ENCODE data around the gene DMWD. TPM values are rescaled to one million over a fixed set of nuclear protein-coding genes. Genes with fewer than 3 reads are reported as not detected.

Gene DMWD, protein sequence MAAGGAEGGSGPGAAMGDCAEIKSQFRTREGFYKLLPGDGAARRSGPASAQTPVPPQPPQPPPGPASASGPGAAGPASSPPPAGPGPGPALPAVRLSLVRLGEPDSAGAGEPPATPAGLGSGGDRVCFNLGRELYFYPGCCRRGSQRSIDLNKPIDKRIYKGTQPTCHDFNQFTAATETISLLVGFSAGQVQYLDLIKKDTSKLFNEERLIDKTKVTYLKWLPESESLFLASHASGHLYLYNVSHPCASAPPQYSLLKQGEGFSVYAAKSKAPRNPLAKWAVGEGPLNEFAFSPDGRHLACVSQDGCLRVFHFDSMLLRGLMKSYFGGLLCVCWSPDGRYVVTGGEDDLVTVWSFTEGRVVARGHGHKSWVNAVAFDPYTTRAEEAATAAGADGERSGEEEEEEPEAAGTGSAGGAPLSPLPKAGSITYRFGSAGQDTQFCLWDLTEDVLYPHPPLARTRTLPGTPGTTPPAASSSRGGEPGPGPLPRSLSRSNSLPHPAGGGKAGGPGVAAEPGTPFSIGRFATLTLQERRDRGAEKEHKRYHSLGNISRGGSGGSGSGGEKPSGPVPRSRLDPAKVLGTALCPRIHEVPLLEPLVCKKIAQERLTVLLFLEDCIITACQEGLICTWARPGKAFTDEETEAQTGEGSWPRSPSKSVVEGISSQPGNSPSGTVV
- 60.2 and 62.3 TPM in 2 replicates for total RNA-seq
- 59.1 TPM for polyA plus RNA-seq (2012)

DNA sequence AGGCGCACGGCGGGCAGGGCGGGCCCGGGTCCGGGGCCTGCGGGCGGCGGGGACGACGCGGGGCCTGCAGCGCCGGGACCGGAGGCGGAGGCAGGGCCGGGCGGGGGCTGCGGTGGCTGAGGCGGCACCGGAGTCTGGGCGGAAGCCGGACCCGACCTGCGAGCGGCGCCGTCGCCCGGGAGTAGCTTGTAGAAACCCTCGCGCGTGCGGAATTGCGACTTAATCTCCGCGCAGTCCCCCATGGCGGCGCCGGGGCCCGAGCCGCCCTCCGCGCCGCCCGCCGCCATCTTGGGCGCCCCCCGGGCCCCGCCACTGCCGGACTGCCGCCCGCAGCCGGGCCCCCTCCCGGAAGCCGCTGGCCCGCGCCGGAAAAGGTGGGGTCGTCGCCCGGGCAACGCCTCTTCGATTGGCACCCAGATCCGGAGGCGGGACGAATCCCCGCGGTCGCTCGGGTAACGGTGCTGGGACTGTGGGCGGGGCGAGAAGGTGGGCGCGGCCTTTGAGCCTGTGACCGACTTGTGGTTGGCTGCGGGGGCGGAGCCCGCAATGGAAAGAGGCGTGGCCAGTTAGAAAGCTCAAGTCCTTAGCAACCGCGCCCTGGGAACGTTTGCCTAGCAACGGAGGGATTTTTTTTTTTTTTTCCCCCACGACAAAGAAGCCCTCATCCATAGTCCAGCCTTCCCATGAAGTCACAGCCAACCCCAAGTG lies at the start of gene DMWD:
Gene DMWD (minus strand): TSS at position 376 of the 708 bp plus-strand sequence. CDS start 89 bp downstream, at position 287.
- peak; percentile 99 for DNase-seq (ENCODE audit: low read depth)

DNA sequence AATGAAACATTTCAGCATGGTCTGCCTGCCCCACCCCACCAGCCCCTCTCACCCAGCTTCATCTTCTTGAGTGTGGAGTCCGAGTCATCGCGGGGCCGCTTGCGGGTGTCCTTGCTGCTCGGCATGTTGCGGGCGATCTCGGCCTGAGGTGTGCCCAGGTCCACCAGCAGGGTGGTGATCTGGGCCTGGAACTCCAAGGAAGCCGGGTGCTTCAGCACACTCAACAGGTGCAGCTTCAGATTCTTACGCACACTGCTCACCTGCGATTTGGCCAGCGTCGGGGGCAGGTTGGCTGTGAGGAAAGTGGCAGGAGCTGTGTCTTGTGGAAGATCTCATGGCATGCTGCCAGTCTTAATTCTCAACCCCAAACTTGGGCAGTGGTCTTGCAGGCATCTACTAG lies 49.6 kb upstream of the DMWD start:
- DNase-seq (ENCODE audit: low read depth), result no peak

DNA sequence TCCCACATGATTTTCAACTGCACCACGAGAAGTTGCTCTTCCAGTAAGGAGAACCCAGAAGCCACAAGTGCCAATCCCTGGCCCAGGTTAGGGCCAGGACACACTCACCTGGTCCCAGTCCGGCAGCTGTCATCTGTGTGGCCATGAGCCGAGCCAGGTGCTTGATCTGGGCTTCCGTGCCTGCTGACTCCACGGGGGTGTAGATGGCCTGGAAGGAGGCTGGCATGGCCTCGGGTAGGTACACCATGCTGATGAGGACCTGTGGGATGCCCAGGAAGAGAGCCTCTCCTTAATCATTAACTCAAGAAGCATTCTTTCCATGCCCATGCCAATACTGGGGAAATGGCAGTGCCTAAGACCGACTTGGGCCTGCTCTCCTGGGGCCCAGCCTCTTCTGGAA lies 42.3 kb upstream of the DMWD start:
- no peak for DNase-seq (ENCODE audit: low read depth)

DNA sequence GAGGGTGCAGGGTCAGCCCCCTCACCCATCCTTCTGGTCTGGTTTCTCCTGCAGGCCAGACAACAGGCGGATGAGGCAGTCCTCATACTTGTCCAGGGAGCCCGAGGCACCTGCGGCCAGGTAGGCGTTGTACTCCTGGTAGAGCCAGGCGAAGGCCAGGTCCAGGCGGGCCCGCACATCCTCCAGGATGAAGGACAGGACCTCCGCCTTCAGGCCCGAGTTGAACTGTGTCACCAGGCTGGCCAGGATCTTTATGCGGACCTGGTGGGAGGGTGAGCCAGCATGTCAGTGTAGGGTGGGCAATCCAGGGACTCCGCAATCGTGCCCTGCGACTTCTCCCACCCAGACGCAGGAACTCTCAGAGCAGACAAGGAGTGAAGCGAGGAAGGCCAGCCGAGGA lies 36.3 kb upstream of the DMWD start:
- no peak for DNase-seq (ENCODE audit: low read depth)

DNA sequence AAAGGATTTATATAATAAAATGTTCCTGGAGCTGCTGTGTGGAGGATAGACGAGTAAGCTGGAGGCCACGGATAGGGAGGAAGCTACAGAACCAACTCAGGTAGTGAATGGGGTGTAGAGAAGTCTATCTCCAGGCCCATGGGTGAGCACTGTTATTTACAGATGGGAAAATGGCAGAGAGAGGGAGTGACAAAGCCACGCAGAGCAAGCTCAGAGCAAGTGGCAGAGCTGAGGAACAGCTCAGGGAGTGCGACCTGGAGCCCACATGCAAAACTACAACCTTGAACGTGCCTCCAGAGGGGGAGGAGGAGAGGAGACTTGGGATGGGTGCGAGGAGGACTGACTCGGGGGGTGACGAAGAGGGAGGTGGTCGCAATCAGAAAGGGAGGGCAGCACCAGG lies 35.9 kb upstream of the DMWD start:
- DNase-seq (ENCODE audit: low read depth), result no peak

DNA sequence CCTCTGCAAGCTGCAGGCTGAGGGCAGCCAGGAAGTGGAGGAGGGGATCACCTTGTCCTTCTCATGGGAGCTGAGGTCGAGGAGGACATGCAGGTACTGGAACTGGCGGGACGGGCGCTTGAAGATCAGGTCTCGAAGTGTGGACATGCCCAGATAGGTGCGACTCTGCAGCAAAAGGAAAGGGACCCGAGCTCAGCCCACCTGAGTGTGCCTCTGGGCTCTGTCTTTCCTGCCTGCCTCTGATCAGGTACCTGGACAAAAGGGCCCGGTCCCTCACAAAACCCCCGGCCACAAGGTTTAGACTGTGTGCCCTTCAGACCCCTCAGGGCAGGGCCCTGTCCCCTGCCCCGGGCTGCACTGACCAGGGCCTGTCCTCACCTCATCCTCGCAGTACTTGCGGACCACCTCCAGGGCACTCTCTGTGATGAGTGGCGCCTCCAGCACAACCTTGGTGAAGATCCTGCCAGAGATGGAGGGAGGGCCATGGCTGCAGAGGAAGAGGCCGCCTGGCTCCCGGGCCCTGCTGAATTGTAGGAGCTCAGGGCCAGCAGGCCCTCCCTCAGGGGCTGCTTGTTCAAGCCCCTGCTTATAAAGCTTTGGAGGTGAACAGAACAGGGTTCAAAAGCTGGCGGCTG lies 34.9 kb upstream of the DMWD start:
- DNase-seq (ENCODE audit: low read depth), result no peak

DNA sequence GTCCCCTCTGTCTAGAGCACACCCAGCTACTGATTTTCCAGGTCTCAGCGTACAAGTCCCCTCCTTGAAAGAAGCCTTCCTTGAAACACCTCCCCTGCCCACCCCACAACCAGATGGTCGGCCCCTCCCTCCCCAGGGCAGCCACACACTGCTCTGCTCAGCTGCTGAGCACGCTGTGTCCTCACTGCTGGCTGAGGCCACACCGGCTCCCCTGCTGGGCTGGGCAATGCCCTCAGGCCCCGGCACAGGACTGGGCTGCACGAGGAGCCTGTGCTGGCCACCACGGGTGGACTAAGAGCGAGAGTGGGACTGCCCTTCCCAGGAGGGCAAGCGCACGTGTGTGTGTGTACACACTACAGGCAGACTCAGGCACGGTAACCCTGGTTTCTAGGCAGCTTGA lies 34.3 kb upstream of the DMWD start:
- peak; percentile 13 for DNase-seq (ENCODE audit: low read depth)

DNA sequence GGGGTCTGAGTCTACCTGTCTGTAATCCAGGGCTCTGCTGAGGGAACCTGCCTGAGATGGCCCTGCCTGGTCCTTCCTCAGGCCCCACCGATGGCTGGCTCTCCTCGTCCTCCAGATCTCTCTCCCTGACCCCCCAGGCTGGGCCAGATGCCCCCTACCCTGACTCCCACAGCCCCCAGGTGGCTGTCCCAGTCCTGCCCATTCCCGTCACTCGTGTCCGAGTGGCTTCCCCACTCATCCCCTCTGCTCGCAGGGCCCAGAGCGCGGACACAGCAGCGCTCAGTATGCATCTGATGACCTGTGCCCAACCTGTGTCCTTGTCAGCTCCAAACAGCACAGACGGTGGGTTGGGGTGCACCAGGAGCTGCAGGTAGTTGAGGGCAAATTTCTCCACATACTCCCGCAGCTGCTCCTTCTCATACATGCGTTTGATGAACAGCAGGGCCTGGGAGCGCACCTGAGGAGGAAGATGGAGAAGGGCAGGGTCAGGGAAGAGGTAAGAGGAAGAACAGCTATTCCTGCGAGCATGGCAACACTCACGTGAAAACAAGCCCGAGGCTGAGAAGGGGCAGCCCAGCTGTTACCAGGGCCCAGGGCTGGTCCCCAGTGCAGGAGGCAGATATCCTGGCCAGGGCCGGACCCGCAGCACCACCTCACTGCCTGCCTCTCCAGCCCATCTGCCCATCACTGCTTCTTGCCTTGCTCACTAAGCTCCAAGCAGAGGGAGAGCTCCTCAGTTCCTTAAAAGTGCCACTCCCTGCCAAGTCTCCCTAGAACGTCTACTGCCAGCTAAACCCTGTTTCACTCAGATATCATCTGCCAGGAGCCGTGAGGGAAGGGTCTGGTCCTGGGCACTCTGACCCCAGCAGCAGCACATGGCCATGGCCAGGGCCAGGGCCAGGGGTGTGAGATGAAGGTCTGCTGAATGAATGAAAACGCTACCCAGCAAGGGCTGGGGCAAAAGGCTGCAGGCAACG lies 33.6 kb upstream of the DMWD start:
- no peak for DNase-seq (ENCODE audit: low read depth)

DNA sequence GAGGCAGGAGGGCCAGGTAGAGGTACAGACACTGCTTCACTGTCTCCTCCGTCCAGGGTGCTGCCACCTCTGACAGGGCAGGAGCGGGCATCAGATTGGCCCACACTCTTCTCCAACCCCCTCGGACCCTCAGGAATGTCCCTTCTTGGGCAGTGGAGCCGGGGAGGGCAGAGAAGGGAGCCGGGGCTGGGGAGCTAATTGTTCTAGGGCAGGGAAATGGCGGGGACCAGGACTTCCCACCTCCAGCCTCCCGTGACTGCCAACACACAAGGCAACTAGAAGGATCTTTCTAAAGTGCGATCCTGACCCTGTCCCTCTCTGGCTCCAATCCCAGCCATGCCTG lies 32.6 kb upstream of the DMWD start:
- DNase-seq (ENCODE audit: low read depth), result no peak

DNA sequence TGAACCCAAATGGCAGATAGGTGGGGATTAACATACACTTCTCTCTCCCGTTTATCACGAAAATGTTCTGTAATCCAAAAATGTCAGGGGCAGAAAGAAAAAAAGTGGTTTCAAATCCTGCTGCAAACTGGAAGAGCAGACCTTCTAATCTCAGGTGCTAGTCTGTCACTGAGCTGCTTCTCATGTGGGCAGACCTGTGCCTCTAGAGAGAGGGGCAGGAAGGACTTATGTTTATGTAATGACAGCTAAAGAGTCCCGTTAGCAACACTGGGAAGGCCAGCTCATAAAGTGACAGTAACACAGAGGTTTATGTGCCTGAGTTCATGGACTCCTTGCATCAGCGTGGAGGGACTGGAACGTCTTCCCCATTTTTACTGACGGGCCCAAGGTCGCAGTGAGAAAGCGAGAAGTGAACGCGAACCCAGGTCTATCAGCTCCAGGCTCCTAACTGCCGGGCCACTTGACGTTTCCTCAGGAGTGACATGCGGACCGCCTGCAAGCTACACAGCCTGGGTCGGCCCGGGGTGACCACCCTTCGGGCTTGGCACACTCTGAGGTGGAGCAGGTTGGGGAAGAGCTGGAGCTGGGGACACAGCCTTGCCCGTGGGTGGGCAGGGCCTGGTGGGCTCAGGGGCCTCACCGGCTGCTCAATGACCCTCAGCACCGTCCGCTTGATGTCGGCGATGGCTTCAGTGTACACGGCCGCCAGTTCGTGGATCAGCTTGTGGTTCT lies 32.1 kb upstream of the DMWD start:
- DNase-seq (ENCODE audit: low read depth), result no peak

DNA sequence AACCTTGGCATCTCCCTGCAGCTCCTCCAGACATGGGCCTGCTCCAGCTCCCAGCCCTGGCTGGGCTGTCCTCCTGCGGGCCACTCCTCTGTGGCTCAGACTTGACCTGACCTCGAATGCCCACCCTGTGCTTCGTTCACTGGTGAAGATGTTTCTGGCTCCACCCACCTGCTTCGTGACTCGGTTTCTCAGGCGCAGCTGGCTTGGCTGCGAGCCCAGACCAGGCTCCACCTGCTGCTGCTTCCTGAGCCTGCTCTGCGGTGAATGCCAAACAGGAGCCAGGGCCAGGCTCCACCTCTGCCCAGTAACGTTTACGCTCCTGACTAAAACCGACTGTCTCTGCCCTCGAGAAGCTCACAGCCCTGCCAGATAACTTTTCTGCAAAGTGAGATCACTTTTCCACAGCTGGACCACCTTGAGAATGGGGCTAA lies 31.4 kb upstream of the DMWD start:
- DNase-seq (ENCODE audit: low read depth), result peak; percentile 58

DNA sequence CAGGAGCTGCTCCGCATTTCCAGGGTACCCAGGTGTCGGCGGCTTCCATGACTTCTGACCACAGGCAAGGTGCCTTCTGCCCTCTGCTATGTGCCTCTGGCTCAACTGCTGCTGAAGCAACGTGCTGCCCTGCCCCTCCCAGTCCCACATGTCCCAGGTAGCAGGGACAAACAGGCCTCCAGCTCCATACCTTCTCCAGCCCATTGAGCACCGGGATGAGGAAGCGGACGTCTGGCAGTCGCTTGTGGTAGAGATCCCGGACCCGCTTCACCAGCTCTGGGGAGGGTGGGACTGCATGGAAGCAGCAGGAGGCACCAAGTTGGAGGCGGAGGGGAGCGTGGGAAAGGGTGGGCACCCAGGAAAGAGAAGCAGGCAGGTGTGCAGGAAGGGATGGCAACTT lies 30.5 kb upstream of the DMWD start:
- DNase-seq (ENCODE audit: low read depth), result no peak

DNA sequence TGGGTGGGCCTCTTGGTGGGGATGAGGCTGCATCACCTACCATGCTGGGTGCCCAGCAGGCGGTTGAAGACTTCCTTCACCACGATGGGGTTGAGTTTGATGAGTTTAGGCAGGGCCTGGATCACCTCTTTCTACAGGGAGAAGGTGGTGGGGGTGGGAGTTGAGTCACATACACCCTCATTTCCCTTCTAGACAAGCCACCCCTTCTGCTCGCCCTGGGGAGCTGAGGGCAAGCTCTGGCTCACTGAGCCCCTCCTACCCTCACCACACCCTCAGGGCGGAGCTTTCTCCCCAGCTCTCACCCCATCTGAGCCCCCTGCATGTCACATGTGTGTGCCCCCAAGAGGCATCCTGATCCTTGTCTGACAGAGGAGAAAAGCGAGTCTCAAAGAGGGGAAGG lies 30.1 kb upstream of the DMWD start:
- no peak for DNase-seq (ENCODE audit: low read depth)

DNA sequence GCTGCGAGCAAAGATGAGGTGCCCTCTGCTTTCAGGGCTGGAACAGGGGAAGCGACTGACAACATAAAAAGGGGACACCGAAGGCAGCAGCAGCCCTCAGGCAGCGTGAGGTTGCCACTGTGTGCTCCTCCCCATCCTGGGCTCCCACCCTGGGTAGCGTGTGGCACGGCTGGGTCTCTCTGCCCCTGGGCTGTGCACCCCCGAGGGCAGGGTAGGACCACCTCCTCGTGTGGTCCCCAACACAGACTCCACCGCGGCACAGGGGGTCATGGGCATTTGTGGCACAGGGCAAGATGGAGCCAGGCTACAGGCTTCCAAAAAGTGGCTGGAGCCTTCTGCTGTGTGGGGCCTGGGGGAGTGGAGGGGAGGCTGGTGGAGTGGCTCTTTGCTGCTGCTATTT lies 28.9 kb upstream of the DMWD start:
- no peak for DNase-seq (ENCODE audit: low read depth)

DNA sequence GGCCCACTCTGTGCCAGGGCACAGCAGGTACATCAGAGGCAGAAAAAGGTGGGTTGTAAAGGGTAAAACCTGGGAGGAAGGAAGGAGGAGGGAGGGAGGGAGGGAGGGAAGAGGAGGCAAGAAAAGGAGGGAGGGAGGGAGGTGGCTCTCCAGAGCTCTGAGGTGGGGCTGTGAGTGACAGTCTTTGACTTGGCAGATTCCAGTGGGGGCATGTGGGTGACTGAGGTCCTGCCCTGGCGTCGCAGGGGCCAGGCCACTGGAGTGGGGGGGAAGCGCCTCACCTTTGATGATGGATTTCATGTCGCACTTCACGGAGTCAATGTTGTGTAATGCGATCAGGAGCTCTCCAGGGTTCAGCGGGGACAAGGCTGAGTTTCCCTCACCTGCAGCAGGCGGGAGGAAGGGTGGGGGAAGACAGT lies 28.5 kb upstream of the DMWD start:
- DNase-seq (ENCODE audit: low read depth), result no peak

DNA sequence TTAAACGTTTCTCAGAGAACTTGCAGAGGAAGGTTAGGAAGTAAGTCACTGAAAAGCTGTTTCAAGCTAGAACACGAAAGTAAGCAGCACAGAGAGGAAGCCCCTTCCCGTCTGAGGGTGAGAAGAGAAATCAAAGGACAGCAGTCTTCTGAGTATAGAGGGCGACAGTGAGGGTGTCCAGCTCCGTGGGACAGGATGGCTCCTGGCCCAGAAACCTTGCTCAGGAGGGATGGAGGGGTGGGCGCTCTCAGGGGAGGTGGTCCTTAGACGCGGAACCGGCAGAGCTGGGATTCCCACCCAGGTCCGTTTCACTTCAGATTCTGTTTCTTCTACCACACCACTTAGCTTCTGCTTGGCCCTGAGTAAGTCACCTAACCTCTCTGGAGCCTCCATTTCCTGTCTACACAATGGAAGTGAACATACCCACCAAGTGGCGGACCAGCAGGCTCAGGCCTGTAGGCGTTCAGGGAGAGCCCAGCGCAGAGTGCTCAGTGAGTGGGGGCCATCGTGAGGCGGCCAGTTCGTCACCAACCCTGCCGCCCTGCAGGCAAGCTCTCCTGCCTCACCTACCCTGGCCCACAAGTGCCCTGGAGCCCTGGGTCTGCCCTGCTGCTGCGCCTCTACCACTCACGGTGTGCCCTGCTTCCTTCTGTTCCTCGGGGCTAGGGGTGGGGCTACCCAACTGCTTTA lies 27.9 kb upstream of the DMWD start:
- no peak for DNase-seq (ENCODE audit: low read depth)

DNA sequence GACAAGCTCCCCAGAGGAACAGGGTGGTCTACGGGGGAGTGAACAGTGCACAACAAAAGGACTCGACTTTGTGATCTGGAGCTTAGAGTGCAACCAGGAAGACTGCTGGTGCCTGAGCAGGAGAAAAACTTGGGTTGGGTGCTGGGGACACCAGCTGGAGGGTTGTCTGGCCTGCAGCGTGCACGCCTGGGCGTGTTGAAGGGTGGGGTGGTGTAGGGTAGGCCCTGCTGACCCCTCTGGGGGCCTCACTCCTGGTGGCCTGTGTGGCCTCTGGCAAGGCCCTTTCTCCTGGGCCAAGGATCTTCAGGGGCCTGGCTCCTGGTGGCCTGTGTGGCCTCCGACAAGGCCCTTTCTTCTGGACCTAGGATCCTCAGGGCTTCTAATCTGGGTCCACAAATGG lies 27.1 kb upstream of the DMWD start:
- DNase-seq (ENCODE audit: low read depth), result no peak

DNA sequence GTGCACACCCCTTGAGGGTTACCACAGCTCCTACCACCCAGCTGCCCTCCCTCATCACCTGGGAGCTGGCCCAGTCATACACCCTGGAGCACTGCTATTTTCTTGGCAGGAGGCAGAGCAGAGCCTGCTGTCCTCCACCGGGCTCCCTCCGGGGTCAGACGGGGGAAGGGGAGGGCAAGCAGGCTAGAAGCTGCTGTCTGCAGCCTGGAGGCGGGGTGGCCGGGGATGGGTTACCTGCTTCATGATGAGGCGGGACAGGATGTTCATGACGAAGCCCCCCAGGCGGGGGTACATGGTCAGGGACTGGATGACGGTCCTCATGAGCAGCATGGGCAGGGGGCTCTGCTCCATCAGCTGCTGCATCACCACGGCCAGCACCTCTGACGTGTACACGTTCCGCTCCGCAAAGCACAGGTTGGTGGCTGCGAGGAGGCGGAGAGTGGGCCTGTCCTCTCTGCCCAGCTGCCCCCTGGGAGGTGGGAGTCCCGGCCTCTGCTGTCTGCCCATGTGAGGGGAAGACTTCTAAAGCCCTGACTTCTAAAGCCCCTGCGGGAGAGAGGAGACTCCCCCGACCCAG lies 25.2 kb upstream of the DMWD start:
- no peak for DNase-seq (ENCODE audit: low read depth)

Measured in myocyte (in vitro differentiated cells).